HEK293 (cell line): ENCODE data around the gene AMN.

Source experiments
- BCL6B ChIP-seq: fragments of 450-650 bp; formaldehyde crosslinking; IDR thresholded peaks from 2 replicates; pipeline ENCODE4 v1.5.1; 2017; ENCODE audit warnings: missing biosample characterization, missing genetic modification characterization
- HOXD13 ChIP-seq: sonication (generic); formaldehyde crosslinking; IDR thresholded peaks from 2 replicates; pipeline ENCODE4 v1.8.0; 2022; ENCODE audit warnings: missing genetic modification reagents, borderline replicate concordance
- KLF10 ChIP-seq: fragments of 450-650 bp; IDR thresholded peaks from 2 replicates; pipeline ENCODE4 v1.5.1; 2018; ENCODE audit warnings: missing biosample characterization, mild to moderate bottlenecking, missing genetic modification characterization
- PBX3 ChIP-seq: sonication (generic); formaldehyde crosslinking; IDR thresholded peaks from 2 replicates; pipeline ENCODE4 v1.8.1; 2022; ENCODE audit warnings: mild to moderate bottlenecking, moderate library complexity, missing genetic modification reagents
- PRDM6 ChIP-seq: fragments of 450-650 bp; formaldehyde crosslinking; IDR thresholded peaks from 2 replicates; pipeline ENCODE4 v1.5.1; 2017; ENCODE audit warnings: missing biosample characterization, missing genetic modification characterization
- SETDB1 ChIP-seq: IDR thresholded peaks from one replicate; pipeline ENCODE4 v1.6.1; 2017; ENCODE audit warnings: mild to moderate bottlenecking, low read length, moderate library complexity, mixed read lengths; ENCODE audit not compliant: insufficient read length
- TSHZ1 ChIP-seq: fragments of 450-650 bp; formaldehyde crosslinking; IDR thresholded peaks from 2 replicates; pipeline ENCODE4 v1.5.1; 2016; ENCODE audit warnings: missing biosample characterization, missing genetic modification characterization, borderline replicate concordance
- YY2 ChIP-seq: fragments of 450-650 bp; formaldehyde crosslinking; IDR thresholded peaks from 2 replicates; pipeline ENCODE4 v1.5.1; 2016; ENCODE audit warnings: missing biosample characterization, missing genetic modification characterization
- ZBTB11 ChIP-seq: fragments of 450-650 bp; formaldehyde crosslinking; conservative IDR thresholded peaks from 2 replicates; pipeline ENCODE4 v1.5.1; 2016; ENCODE audit warnings: low read depth, missing biosample characterization, missing genetic modification characterization
- ZBTB20 ChIP-seq: fragments of 450-650 bp; formaldehyde crosslinking; IDR thresholded peaks from 2 replicates; pipeline ENCODE4 v1.5.1; 2016; ENCODE audit warnings: missing biosample characterization, missing genetic modification characterization
- ZBTB44 ChIP-seq: fragments of 450-650 bp; IDR thresholded peaks from 2 replicates; pipeline ENCODE4 v1.5.1; 2018; ENCODE audit warnings: missing biosample characterization, mild to moderate bottlenecking, missing genetic modification characterization
- ZFP3 ChIP-seq: fragments of 450-650 bp; formaldehyde crosslinking; IDR thresholded peaks from 2 replicates; pipeline ENCODE4 v1.5.1; 2016; ENCODE audit warnings: low read depth, missing biosample characterization, missing genetic modification characterization
- ZIC2 ChIP-seq: fragments of 450-650 bp; formaldehyde crosslinking; IDR thresholded peaks from 2 replicates; pipeline ENCODE4 v1.5.1; 2016; ENCODE audit warnings: missing biosample characterization, missing genetic modification characterization
- ZNF114 ChIP-seq: fragments of 450-650 bp; formaldehyde crosslinking; IDR thresholded peaks from 2 replicates; pipeline ENCODE4 v1.5.0; 2017; ENCODE audit warnings: missing biosample characterization, missing genetic modification characterization
- ZNF175 ChIP-seq: fragments of 450-650 bp; formaldehyde crosslinking; IDR thresholded peaks from 2 replicates; pipeline ENCODE4 v1.5.1; 2016; ENCODE audit warnings: missing biosample characterization, missing genetic modification characterization
- ZNF184 ChIP-seq: fragments of 450-650 bp; IDR thresholded peaks from 2 replicates; pipeline ENCODE4 v1.5.1; 2018; ENCODE audit warnings: missing biosample characterization, mild to moderate bottlenecking, missing genetic modification characterization
- ZNF221 ChIP-seq: fragments of 450-650 bp; formaldehyde crosslinking; IDR thresholded peaks from 2 replicates; pipeline ENCODE4 v1.5.1; 2017; ENCODE audit warnings: missing biosample characterization, missing genetic modification characterization, borderline replicate concordance
- ZNF266 ChIP-seq: fragments of 450-650 bp; formaldehyde crosslinking; IDR thresholded peaks from 2 replicates; pipeline ENCODE4 v1.5.1; 2016; ENCODE audit warnings: missing biosample characterization, missing genetic modification characterization, low read depth
- ZNF366 ChIP-seq: fragments of 450-650 bp; formaldehyde crosslinking; conservative IDR thresholded peaks from 2 replicates; pipeline ENCODE4 v1.5.1; 2016; ENCODE audit warnings: missing biosample characterization, missing genetic modification characterization
- ZNF37A ChIP-seq: fragments of 450-650 bp; IDR thresholded peaks from 2 replicates; pipeline ENCODE4 v1.5.1; 2018; ENCODE audit warnings: missing biosample characterization, missing genetic modification characterization
- ZNF391 ChIP-seq: fragments of 450-650 bp; formaldehyde crosslinking; IDR thresholded peaks from 2 replicates; pipeline ENCODE4 v1.5.1; 2016; ENCODE audit warnings: low read depth, missing biosample characterization, missing genetic modification characterization, borderline replicate concordance
- ZNF433 ChIP-seq: fragments of 450-650 bp; formaldehyde crosslinking; IDR thresholded peaks from 2 replicates; pipeline ENCODE4 v1.5.1; 2016; ENCODE audit warnings: missing biosample characterization, missing genetic modification characterization, low read depth
- ZNF560 ChIP-seq: fragments of 450-650 bp; formaldehyde crosslinking; IDR thresholded peaks from 2 replicates; pipeline ENCODE4 v1.5.1; 2017; ENCODE audit warnings: missing biosample characterization, missing genetic modification characterization, borderline replicate concordance
- ZNF580 ChIP-seq: fragments of 450-650 bp; formaldehyde crosslinking; IDR thresholded peaks from 2 replicates; pipeline ENCODE4 v1.5.1; 2016; ENCODE audit warnings: missing biosample characterization, missing genetic modification characterization
- ZNF629 ChIP-seq: fragments of 450-650 bp; formaldehyde crosslinking; IDR thresholded peaks from 2 replicates; pipeline ENCODE4 v1.5.1; 2017; ENCODE audit warnings: missing biosample characterization, missing genetic modification characterization
- ZNF660 ChIP-seq: fragments of 450-650 bp; IDR thresholded peaks from 2 replicates; pipeline ENCODE4 v1.5.1; 2018; ENCODE audit warnings: missing biosample characterization, mild to moderate bottlenecking, missing genetic modification characterization
- ZNF677 ChIP-seq: fragments of 450-650 bp; IDR thresholded peaks from 2 replicates; pipeline ENCODE4 v1.5.0; 2018; ENCODE audit warnings: missing biosample characterization, mild to moderate bottlenecking, missing genetic modification characterization, moderate library complexity
- ZNF785 ChIP-seq: fragments of 450-650 bp; formaldehyde crosslinking; IDR thresholded peaks from 2 replicates; pipeline ENCODE4 v1.5.1; 2016; ENCODE audit warnings: missing biosample characterization, missing genetic modification characterization
- ZNF791 ChIP-seq: fragments of 450-650 bp; formaldehyde crosslinking; IDR thresholded peaks from 2 replicates; pipeline ENCODE4 v1.5.1; 2016; ENCODE audit warnings: missing biosample characterization, missing genetic modification characterization

Gene AMN

GRCh38 chr14:102875652-102876051 is 46.8 kb upstream of the AMN start (continued):
- TF ChIP-seq PRDM6 (tag by site-specific recombination): peak; percentile 72
- TF ChIP-seq ZNF184 (tag by site-specific recombination): no peak
- TF ChIP-seq ZNF266 (tag by site-specific recombination): no peak
- no peak for TF ChIP-seq ZFP3 (tag by site-specific recombination)
- no peak for TF ChIP-seq ZNF114 (tag by site-specific recombination)
- no peak for TF ChIP-seq ZNF580 (tag by site-specific recombination)
- TF ChIP-seq ZNF391 (tag by site-specific recombination): no peak
- TF ChIP-seq HOXD13 (CRISPR knock-in tag): no peak
- TF ChIP-seq PBX3 (CRISPR knock-in tag): no peak
- no peak for TF ChIP-seq ZNF37A
- no peak for TF ChIP-seq ZBTB20 (tag by site-specific recombination)
- TF ChIP-seq KLF10 (tag by site-specific recombination): no peak
- no peak for TF ChIP-seq ZBTB44 (tag by site-specific recombination)
- TF ChIP-seq ZNF785 (tag by site-specific recombination): no peak
- no peak for TF ChIP-seq BCL6B (tag by site-specific recombination)
- TF ChIP-seq ZNF677 (tag by site-specific recombination): no peak
- TF ChIP-seq ZNF366 (tag by site-specific recombination): peak; percentile 45; the same call in 1 of the 2 replicates
- no peak for TF ChIP-seq ZNF791
- no peak for TF ChIP-seq ZBTB11
- no peak for TF ChIP-seq SETDB1
- 0 out of 2 replicates have a peak, but pooled peaks have one; percentile 16 for TF ChIP-seq TSHZ1
- no peak for TF ChIP-seq ZNF433 (tag by site-specific recombination)
- no peak for TF ChIP-seq ZNF660 (tag by site-specific recombination)
- no peak for TF ChIP-seq YY2 (tag by site-specific recombination)
- TF ChIP-seq ZNF221 (tag by site-specific recombination): no peak
- TF ChIP-seq ZNF629 (tag by site-specific recombination): peak; percentile 83
- TF ChIP-seq ZNF560 (tag by site-specific recombination): no peak
- TF ChIP-seq ZNF175: no peak
- TF ChIP-seq ZIC2: no peak
